NB4 (cell line): ENCODE results near the gene GRM7.

Source experiments
- CTCF ChIP-seq: IDR thresholded peaks from one replicate; pipeline ENCODE4 v1.5.1; 2012; ENCODE audit warnings: low read depth, low read length
- MAX ChIP-seq: IDR thresholded peaks from 2 replicates; pipeline ENCODE4 v1.6.1; 2011; ENCODE audit warnings: low read depth, low read length
- POLR2A ChIP-seq: IDR thresholded peaks from 2 replicates; pipeline ENCODE4 v1.6.1; 2011; ENCODE audit warnings: mild to moderate bottlenecking; ENCODE audit not compliant: insufficient read length; ENCODE audit errors: extremely low read depth

- TF ChIP-seq MAX: no peak
- TF ChIP-seq POLR2A: no peak
- TF ChIP-seq CTCF: no peak
Measured at GRCh38 chr3:7015683-7016440, 154.9 kb downstream of the GRM7 start.
